ENCODE data around the gene GRIN3B.

GRIN3B gene

DNA sequence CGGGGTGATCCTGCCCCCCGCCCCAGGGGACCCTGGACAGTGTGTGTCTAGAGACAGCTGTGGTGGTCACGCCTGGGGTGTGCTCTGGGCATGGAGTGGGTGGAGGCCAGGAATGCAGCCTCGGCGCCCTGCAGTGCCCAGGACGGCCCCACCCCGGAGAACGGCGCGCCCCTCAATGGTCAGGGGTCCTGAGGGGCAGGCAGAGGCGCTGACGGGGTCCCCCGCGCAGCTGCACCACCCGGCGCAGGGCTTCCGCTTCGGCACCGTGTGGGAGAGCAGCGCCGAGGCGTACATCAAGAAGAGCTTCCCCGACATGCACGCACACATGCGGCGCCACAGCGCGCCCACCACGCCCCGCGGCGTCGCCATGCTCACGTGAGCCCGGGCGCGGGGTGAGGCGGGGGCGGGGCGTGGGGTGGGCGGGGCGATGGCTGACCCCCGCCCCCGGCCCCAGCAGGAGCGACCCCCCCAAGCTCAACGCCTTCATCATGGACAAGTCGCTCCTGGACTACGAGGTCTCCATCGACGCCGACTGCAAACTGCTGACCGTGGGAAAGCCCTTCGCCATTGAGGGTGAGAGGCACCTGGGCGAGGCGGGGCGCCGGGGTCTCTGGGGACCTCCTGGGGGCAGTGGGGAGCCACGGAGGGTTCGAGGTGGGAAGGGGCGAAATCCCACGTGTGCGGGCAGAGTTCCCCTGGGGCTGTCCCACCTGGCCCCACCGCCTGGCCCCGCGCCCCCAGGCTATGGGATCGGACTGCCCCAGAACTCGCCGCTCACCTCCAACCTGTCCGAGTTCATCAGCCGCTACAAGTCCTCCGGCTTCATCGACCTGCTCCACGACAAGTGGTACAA is 7.4 kb downstream of the GRIN3B start:
- no peak for DNase-seq (ENCODE audit: low read depth)

DNA sequence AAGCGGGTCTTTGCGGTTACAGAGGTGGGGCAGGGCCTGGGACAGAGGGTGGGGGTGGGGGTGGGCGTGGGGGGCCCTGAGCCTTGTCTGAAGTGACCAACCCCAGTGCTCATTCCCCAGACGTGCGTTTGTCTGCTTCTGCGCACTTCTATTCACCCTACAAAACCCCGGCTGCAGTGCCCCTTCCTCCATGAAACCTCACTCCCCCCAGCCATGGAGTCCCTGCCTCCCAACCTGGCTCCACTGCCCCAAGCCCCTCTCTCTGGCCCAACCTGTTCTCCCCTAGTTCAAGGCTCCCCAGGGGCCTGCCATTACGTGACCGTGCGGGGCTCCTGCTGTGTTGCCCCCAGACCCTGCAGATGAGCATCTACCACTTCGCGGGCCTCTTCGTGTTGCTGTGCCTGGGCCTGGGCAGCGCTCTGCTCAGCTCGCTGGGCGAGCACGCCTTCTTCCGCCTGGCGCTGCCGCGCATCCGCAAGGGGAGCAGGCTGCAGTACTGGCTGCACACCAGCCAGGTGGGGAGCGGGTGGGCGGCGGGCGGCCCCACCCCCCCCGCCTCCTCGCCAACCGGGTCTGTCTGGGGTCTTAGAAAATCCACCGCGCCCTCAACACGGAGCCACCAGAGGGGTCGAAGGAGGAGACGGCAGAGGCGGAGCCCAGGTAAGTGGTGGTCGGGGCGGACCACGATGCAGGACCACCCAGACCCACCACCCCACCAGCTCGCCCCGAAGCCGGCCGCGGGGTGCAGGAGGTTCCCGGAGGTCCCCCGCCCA is 8.2 kb downstream of the GRIN3B start:
- DNase-seq (ENCODE audit: low read depth), result no peak

DNA sequence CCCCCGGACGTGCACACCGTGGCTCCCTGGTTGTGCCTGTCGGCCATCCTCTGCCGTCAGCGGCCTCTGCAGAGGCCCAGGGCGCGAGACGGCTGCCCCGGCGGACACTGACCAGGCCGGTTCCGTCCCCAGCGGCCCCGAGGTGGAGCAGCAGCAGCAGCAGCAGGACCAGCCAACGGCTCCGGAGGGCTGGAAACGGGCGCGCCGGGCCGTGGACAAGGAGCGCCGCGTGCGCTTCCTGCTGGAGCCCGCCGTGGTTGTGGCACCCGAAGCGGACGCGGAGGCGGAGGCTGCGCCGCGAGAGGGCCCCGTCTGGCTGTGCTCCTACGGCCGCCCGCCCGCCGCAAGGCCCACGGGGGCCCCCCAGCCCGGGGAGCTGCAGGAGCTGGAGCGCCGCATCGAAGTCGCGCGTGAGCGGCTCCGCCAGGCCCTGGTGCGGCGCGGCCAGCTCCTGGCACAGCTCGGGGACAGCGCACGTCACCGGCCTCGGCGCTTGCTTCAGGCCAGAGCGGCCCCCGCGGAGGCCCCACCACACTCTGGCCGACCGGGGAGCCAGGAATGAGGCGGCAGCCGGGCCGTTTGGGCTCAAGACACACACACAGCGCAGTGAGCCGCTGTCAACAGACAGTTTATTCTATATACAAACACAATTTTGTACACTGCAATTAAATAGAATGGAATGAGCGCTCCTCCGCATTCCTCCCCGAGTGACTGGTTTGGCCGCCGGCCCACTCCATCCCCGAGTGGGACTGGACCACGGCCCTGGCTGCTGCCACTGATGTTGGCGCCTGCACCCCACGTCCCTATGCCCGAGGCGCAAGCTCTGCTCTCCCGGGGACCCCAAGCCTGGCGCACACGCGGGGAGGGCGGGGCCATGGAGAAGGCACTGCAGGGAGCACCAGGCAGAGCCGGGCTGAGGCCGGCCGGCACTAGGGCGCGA is 9.1 kb downstream of the GRIN3B start:
- DNase-seq (ENCODE audit: low read depth), result no peak

DNA sequence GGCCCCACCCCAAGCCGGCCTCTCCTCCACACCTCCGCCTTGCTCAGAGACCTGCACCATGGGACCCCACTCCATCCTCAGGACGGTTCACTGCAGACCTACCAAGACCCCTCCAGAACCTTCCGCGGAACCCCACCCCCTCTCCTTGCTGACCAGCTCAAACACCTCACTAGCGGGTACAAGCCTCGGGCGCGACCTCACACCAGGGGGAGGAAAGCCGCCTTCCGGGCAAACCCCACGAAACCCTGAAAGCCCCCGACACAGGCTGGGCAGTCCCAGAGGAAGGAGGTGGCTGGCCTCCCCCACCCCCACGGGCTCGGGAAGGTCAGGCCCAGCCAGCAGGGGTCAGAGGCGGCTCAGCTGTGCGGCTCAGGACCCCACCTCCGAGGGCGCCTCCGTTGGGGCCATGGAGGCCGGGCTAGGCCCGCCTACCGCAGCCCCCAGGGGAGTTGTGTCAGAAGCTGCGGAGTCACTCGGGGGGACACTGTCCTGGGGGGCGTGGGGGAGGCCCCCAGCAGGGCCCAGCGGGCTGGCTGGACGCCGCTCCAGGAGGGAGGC is 9.8 kb downstream of the GRIN3B start:
- no peak for DNase-seq (ENCODE audit: low read depth)

DNA sequence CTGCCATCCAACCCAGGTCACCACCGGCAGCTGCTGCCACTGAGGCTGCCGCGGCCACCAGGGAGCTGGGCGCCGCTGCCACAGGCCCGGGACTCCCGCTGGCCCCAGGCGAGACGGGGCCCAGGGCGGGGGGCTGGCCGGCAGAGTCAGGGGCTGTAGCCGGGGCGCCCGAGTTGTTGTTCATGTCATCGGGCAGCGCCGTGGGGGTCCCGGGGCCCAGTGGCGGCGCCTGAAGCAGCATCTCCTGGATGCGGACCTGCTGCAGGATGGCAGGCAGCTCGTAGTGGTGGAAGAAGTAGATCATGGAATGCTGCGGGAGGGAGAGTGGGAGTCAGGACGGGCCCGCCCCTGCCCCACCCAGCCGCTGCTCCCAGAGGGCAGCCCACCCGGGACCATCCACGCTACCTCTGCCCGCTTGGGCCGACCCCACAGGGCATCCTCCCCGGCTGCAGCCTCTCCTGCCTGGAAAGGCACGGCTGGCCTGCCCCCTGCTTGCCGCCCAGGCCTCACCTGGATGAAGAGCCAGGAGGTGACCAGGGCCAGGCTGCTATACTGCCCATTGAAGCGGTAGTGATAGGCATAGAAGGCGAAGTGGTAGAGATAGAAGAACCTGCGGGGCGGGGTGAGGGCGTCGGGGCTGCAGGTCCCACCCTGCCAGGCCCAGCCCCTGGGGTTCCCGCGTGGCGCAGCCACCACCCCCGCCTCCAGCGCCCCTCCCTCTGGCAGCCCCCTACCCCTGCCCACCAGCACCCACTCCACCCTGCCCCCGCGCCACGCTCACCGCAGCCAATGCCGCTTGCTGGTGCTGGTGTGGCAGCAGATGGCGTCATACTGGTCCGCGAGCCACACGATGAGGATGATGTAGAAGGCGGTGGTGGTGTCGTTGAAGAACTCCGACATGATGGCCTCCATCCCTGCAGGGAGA is 10.6 kb downstream of the GRIN3B start:
- DNase-seq (ENCODE audit: low read depth), result no peak

- no peak for DNase-seq (ENCODE audit: low read depth)
Measured at GRCh38 chr19:1011831-1012333, 11.7 kb downstream of the GRIN3B start.

GRCh38 chr19:1012334-1012733 is 12.1 kb downstream of the GRIN3B start:
- DNase-seq (ENCODE audit: low read depth), result no peak

- no peak for DNase-seq (ENCODE audit: low read depth)
Measured at GRCh38 chr19:1013218-1013617, 13.0 kb downstream of the GRIN3B start.

DNA sequence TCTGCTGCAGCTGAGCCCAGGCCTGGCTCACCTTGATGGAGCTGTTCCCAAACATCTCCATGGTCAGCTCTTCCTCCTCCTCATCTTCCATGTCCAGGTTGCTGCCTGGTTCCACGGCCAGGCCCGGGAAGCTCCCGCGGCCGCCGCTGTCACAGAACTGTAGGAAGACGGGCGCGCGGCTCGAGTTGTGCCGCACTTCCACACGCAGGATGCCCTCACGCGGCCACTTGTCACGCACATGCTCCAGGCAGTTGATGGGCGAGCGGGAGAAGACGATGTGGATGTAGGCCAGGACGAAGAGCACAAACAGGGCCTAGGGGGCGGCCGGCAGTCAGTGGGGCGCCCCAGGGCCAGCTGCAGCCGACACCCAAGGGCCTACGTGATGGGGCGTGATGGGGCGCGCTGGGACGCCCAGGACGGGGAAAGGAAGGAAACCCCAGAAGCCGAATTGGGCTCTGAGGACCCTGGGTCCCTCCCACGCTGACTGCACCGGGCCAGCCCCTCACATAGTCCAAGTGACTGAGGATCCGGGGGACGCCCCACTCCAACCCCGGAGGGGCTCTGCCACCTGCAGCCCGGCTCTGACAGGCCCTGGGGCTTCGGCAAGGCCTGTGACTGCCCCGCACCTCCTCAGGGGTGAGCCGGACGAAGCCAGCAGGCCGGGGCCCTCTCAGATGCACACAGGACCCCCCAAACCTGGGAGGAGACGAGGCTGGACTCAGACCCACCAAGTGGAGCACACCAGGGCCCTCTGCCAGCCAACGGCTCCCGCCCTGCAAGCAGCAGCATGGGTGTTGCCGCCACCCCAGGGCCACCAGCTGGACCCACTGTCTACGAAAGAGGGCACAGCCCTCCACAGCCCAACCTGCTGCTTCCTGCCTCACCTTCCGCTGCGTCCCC is 14.2 kb downstream of the GRIN3B start:
- no peak for DNase-seq (ENCODE audit: low read depth)

- DNase-seq (ENCODE audit: low read depth), result no peak
Measured at GRCh38 chr19:1015061-1015781, 15.0 kb downstream of the GRIN3B start.

- DNase-seq (ENCODE audit: low read depth), result no peak
Measured at GRCh38 chr19:1015782-1016646, 15.8 kb downstream of the GRIN3B start.

DNA sequence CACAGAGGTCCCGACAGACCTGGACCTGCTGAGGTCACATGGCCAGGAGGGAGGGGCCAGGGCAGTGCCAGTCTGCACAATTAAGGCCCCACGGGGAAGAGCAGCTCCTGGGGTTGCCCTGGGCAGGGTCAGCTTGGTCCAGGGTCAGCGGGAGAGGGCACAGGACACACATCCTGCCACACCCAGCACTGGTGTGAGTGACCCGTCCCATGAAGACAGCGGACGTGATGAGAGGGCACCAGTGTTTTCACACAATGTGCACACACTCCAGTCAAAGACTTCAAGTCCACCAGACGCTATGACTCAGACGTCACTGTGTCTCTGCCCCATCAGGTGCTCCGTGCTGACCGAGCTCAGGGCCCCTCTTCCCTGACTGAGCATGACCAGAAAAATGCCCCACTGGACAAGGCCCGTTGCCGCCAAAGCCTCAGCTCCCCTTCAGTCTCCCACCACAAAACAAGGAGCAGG is 16.5 kb downstream of the GRIN3B start:
- DNase-seq (ENCODE audit: low read depth), result no peak

DNA sequence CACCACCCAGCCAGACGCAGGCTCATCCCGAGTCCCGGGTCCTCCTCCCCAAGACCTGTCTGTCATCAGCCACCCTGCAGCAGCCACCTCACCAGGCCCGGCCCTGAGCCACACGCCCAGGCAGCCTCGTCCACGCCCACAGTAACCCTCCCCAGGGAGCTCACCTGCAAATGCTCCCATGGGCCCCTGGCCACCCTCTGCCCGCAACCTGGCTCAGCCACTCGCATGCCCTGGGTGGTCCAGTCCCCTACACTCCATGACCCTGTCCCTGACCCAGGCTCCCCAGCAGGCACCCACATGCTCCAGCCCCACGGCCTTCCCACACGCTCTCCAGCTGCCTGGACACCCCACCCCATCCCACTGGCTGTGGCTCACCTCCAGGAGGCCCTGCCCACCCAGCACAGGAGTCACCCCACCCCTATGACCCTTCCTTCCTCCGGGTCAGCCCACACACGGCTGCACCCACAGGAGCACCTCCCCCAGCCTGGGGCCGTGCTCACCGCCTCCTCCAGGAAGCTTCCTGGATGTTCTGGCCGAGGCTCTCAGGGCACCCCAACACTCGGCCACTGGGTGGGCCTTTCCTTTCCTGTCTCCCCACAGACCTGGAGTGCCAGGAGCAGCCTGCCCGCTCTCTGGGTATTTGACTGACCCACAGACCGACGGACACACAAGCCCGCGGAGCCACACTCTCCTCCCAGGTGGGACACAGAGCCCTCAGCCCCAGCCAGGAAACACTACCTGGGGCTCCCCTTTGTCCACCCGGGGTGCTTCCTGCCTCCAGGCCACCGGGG is 17.1 kb downstream of the GRIN3B start:
- DNase-seq (ENCODE audit: low read depth), result no peak

DNA sequence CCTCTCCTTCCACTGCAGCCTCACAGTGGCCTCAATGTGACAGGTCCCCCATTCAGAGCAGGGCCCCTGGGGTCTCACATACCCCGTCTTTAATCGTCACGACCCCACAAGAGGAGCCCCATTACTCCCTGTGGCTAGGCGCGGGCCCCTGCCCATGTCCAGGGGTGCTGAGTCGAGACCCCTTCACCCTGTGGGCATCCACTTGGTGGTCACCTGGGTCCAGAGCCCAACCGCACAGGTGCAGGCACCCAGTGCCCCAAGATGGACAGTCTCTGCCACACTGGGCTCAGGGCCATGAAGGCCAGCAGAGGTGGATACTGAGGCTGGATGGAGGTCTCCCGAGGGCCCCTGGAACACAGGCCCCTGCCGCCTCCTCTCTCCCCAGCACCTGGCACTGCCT is 17.7 kb downstream of the GRIN3B start:
- no peak for DNase-seq (ENCODE audit: low read depth)

- no peak for DNase-seq (ENCODE audit: low read depth)
Measured at GRCh38 chr19:1018393-1018792, 18.2 kb downstream of the GRIN3B start.

DNA sequence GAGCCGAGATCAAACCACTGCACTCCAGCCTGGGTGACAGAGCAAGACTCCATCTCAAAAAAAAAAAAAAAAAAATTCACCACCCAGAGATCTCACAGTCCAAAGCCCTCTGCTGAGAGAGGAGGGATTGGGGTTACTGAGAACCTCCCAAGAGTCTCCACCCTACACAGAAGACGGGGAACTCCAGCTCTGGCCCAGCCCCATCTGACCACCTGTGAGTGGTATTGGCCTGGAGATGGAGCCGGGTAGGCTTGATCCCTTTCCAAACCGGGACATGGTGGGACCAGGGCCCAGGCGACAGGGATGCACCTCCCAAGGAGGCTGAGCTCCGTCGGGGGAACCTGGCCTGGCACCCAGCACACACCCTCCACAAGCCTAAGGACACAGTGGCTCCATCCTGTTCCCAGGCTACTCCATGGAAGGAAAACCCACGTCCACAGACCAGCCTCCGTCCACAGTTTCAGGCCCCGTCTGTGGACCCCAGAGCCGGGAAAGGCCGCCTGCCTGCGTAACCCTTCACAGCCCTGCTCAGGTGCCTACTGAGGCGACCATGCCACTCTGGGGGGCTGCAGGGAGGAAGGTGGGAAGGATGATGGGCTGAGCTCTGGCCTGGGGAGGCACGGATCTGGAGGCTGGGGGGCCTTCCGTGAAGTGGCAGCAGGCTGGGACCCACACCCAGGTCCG is 18.9 kb downstream of the GRIN3B start:
- no peak for DNase-seq (ENCODE audit: low read depth)
